Measurements from ENCODE around the gene TRIM6. TPM values are rescaled to one million over a fixed set of nuclear protein-coding genes. Genes with fewer than 3 reads are reported as not detected.

TRIM6 gene
- total and polyA plus RNA-seq, 10 donors = 0.72 to 6.1 (median 2.8) TPM

- no peak overlapping the region for H3K4me3 ChIP-seq
- no peaks in the 10 kb centered on the region for H3K27me3 ChIP-seq (replicated peaks in 1 of 7)
- no peak overlapping the region for H3K27ac ChIP-seq
- WGBS, 5 donors = 87 to 96% (median 93%) methylated on average over 8 of the region's 8 CpGs
- no peak for TF ChIP-seq CTCF (IDR thresholded peaks at IDR 0.05 in 8 of 11, conservative IDR thresholded peaks at IDR 0.05 in 3 of 11)
- no peak for TF ChIP-seq POLR2AphosphoS5 (IDR thresholded peaks at IDR 0.05)
- TF ChIP-seq POLR2A (IDR thresholded peaks at IDR 0.05) = no peak
- H3K9me3 ChIP-seq = no peaks in the 10 kb centered on the region
- DNase-seq = no peak
- peaks cover 0 to 10% (median 0%) of the 10 kb centered on the region in 6 donors for H3K4me1 ChIP-seq
- intact Hi-C loops (cut with DNase I; ENCODE audit: low total_unique reads) = no loop called here
- H3K36me3 ChIP-seq = no peaks in the 10 kb centered on the region
Observed at GRCh38 chr11:5603326-5603725, 6.9 kb downstream of the TRIM6 start.

GRCh38 chr11:5604896-5605295, 8.5 kb downstream of the TRIM6 start:
- Histone ChIP-seq H3K9me3 (no peaks in the 10 kb centered on the region), H3K36me3 (no peaks in the 10 kb centered on the region), H3K27ac (no peak overlapping the region), H3K4me3 (no peak overlapping the region), H3K4me1 (peaks cover 0 to 10% (median 0%) of the 10 kb centered on the region in 6 donors), H3K27me3 (replicated peaks in 1 of 7) (no peaks in the 10 kb centered on the region)
- TF ChIP-seq CTCF (IDR thresholded peaks at IDR 0.05 in 8 of 11, conservative IDR thresholded peaks at IDR 0.05 in 3 of 11) = no peak
- TF ChIP-seq POLR2AphosphoS5 (IDR thresholded peaks at IDR 0.05) = no peak
- no peak for TF ChIP-seq POLR2A (IDR thresholded peaks at IDR 0.05)
- WGBS, 5 donors = 74 to 95% (median 78%) methylated on average over 4 of the region's 4 CpGs
- intact Hi-C loops (cut with DNase I; ENCODE audit: low total_unique reads) = no loop called here
- no peak for DNase-seq

- intact Hi-C loops (cut with DNase I; ENCODE audit: low total_unique reads) = no loop called here
- 76 to 91% (median 89%) methylated on average over 5 of the region's 5 CpGs for WGBS, 5 donors
- no peak overlapping the region for H3K27ac ChIP-seq
- H3K4me1 ChIP-seq = peaks cover 0 to under 1% (median 0%) of the 10 kb centered on the region in 6 donors
- H3K4me3 ChIP-seq = no peak overlapping the region
- no peaks in the 10 kb centered on the region for H3K36me3 ChIP-seq
- TF ChIP-seq POLR2A (IDR thresholded peaks at IDR 0.05) = no peak
- TF ChIP-seq POLR2AphosphoS5 (IDR thresholded peaks at IDR 0.05) = no peak
- no peak for TF ChIP-seq CTCF (IDR thresholded peaks at IDR 0.05 in 8 of 11, conservative IDR thresholded peaks at IDR 0.05 in 3 of 11)
- DNase-seq = no peak
- H3K9me3 ChIP-seq = no peaks in the 10 kb centered on the region
- H3K27me3 ChIP-seq (replicated peaks in 1 of 7) = no peaks in the 10 kb centered on the region
Observed at GRCh38 chr11:5605849-5606248, 9.4 kb downstream of the TRIM6 start.

GRCh38 chr11:5608808-5609207, 12.4 kb downstream of the TRIM6 start:
- Histone ChIP-seq H3K27me3 (replicated peaks in 1 of 7) (no peaks in the 10 kb centered on the region), H3K4me1 (no peaks in the 10 kb centered on the region), H3K4me3 (no peak overlapping the region), H3K27ac (no peak overlapping the region), H3K9me3 (no peaks in the 10 kb centered on the region), H3K36me3 (no peaks in the 10 kb centered on the region)
- DNase-seq = no peak
- 80 to 95% (median 92%) methylated on average over 6 of the region's 6 CpGs for WGBS, 5 donors
- intact Hi-C loops (cut with DNase I; ENCODE audit: low total_unique reads) = no loop called here
- no peak for TF ChIP-seq POLR2AphosphoS5 (IDR thresholded peaks at IDR 0.05)
- TF ChIP-seq CTCF (IDR thresholded peaks at IDR 0.05 in 8 of 11, conservative IDR thresholded peaks at IDR 0.05 in 3 of 11) = no peak
- TF ChIP-seq POLR2A (IDR thresholded peaks at IDR 0.05) = no peak
